Measurements from ENCODE around the gene LRRC8B.

LRRC8B gene

DNA sequence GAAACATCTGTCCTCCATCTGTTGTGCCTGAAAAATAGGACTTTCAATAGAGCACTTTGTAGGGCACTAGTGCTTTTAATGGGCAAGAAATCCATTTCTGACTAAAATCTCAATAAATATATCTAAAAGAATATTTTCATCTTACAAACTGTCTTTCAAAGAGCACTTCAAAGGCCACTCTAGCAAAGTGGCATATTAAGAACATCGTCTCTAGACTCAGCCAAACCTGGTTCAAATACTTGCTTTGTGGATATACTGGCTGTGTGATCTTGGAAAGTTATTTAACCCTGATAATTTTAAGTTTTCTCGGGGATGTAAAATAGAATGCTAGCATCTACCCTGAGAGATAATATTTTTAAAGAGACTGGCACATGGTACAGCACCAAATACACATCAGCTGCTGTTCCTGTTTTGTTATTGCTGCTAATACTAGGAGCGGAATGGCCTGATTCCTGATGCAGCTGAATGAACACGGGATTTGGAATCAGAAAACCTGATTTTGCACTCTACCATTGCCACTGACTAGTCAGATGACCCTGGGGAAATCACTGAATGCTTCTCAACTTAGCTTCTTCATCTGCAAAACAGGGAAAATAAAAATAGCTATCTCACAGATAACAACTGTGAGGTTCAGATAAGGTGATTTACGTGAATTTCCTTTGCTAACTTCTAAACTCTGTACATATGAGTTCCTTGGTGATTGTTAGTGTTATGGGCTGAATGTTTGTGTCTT lies 83.1 kb downstream of the LRRC8B start:
- ATAC-seq: no peak
- TF ChIP-seq OSR1 (CRISPR knock-in tag; IDR thresholded peaks at IDR 0.05) (no peak), TCF4 (CRISPR knock-in tag; IDR thresholded peaks at IDR 0.05; ENCODE audit: borderline replicate concordance) (no peak; the same call in 1 of the 2 replicates), CSDC2 (CRISPR knock-in tag; IDR thresholded peaks at IDR 0.05) (no peak), SNAI2 (CRISPR knock-in tag; IDR thresholded peaks at IDR 0.05) (no peak), ZNF8 (CRISPR knock-in tag; IDR thresholded peaks at IDR 0.05) (no peak), ISL1 (CRISPR knock-in tag; IDR thresholded peaks at IDR 0.05) (no peak)
- TF ChIP-seq, protein P1, sequence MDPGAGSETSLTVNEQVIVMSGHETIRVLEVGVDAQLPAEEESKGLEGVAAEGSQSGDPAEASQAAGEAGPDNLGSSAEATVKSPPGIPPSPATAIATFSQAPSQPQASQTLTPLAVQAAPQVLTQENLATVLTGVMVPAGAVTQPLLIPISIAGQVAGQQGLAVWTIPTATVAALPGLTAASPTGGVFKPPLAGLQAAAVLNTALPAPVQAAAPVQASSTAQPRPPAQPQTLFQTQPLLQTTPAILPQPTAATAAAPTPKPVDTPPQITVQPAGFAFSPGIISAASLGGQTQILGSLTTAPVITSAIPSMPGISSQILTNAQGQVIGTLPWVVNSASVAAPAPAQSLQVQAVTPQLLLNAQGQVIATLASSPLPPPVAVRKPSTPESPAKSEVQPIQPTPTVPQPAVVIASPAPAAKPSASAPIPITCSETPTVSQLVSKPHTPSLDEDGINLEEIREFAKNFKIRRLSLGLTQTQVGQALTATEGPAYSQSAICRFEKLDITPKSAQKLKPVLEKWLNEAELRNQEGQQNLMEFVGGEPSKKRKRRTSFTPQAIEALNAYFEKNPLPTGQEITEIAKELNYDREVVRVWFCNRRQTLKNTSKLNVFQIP (CRISPR knock-in tag; IDR thresholded peaks at IDR 0.05; ENCODE audit: borderline replicate concordance, low read depth): no peak

DNA sequence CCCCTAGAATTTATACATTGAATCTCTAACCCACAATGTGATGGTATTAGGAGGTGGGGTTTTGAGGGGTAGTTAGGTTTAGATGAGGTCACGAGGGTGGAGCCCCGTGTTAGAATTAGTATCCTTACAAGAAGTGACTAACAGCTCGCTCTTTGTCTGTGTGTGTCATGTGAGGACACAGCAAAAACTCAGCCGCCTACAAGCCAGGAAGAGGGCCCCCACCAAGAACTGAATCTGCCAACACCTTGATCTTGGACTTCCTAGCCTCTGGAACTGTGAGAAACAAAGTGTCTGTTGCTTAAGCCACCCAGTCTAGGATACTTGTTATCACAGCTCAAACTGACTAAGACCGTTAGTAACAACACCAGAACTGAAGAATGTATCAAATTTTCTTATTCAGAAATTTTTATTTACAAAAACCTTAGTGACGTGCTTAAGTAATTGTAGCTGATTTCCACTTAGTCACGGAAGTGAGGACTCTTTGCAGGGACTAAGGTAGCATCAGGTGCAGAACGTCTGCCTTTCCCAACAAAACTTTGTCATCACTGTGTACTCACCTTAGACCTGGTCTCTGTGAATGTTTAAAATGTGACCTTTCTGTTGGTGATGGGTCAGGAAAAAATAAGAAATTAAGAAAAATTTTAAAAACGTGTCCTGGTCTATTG lies 83.8 kb downstream of the LRRC8B start:
- TF ChIP-seq TCF4 (CRISPR knock-in tag; IDR thresholded peaks at IDR 0.05; ENCODE audit: borderline replicate concordance): no peak

DNA sequence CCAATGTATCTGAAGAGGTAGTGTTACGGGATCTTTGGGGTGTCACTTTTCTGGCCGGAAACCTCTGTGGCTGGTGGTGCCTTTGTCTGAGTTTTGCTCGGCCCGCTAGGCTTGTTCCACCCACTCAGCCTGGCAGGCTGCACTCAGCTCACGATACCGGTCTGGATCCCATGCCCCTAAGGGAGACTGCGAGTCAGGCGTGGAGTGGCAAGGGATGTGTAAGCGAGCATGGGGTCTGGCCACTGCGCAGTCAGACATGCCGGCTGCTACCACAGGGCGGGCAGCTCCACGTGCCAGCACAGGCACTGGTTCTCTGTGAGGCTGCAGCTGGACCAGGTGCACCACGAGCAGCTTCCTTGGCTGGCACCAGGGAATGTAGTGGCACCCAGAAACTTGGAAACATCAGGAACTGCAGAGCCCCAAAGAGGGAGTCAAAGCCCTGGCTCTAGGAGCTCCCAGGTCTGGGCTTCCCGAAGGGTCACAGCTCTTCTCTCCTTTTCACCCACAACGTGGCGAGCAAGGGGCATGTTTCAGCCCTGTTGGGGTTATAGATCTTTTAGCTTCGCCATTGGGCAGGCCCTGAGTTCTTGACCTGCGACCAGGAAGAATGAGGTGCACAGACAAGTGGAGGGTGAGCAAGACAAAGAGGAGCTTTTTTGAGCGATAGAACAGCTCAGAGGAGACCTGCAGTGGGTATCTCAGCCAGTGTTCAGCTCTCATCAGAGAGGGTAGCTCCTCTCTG lies 84.5 kb downstream of the LRRC8B start:
- TF ChIP-seq GLIS3 (CRISPR knock-in tag; IDR thresholded peaks at IDR 0.05): no peak
- TF ChIP-seq ZNF565 (CRISPR knock-in tag; conservative IDR thresholded peaks at IDR 0.05; ENCODE audit: low read depth): no peak
- no peak for TF ChIP-seq ARNTL (CRISPR knock-in tag; IDR thresholded peaks at IDR 0.05; ENCODE audit: borderline replicate concordance, low read depth)
- no peak for TF ChIP-seq OSR1 (CRISPR knock-in tag; IDR thresholded peaks at IDR 0.05)
- TF ChIP-seq, protein P1 (CRISPR knock-in tag; IDR thresholded peaks at IDR 0.05; ENCODE audit: borderline replicate concordance, low read depth): no peak
- no peak for TF ChIP-seq TOX (CRISPR knock-in tag; IDR thresholded peaks at IDR 0.05; ENCODE audit: borderline replicate concordance)
- TF ChIP-seq, protein P2, sequence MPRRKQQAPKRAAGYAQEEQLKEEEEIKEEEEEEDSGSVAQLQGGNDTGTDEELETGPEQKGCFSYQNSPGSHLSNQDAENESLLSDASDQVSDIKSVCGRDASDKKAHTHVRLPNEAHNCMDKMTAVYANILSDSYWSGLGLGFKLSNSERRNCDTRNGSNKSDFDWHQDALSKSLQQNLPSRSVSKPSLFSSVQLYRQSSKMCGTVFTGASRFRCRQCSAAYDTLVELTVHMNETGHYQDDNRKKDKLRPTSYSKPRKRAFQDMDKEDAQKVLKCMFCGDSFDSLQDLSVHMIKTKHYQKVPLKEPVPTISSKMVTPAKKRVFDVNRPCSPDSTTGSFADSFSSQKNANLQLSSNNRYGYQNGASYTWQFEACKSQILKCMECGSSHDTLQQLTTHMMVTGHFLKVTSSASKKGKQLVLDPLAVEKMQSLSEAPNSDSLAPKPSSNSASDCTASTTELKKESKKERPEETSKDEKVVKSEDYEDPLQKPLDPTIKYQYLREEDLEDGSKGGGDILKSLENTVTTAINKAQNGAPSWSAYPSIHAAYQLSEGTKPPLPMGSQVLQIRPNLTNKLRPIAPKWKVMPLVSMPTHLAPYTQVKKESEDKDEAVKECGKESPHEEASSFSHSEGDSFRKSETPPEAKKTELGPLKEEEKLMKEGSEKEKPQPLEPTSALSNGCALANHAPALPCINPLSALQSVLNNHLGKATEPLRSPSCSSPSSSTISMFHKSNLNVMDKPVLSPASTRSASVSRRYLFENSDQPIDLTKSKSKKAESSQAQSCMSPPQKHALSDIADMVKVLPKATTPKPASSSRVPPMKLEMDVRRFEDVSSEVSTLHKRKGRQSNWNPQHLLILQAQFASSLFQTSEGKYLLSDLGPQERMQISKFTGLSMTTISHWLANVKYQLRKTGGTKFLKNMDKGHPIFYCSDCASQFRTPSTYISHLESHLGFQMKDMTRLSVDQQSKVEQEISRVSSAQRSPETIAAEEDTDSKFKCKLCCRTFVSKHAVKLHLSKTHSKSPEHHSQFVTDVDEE (CRISPR knock-in tag; IDR thresholded peaks at IDR 0.05): no peak
- no peak for TF ChIP-seq ZNF70 (CRISPR knock-in tag; IDR thresholded peaks at IDR 0.05)
- no peak for TF ChIP-seq TCF4 (CRISPR knock-in tag; IDR thresholded peaks at IDR 0.05; ENCODE audit: borderline replicate concordance)
- TF ChIP-seq ZC3H10 (CRISPR knock-in tag; IDR thresholded peaks at IDR 0.05): no peak
- TF ChIP-seq ZFP30 (CRISPR knock-in tag; IDR thresholded peaks at IDR 0.05): no peak
- TF ChIP-seq ZFP3 (CRISPR knock-in tag; IDR thresholded peaks at IDR 0.05): no peak
- no peak for TF ChIP-seq PPARA (CRISPR knock-in tag; IDR thresholded peaks at IDR 0.05; ENCODE audit: borderline replicate concordance)
- TF ChIP-seq, protein P3, sequence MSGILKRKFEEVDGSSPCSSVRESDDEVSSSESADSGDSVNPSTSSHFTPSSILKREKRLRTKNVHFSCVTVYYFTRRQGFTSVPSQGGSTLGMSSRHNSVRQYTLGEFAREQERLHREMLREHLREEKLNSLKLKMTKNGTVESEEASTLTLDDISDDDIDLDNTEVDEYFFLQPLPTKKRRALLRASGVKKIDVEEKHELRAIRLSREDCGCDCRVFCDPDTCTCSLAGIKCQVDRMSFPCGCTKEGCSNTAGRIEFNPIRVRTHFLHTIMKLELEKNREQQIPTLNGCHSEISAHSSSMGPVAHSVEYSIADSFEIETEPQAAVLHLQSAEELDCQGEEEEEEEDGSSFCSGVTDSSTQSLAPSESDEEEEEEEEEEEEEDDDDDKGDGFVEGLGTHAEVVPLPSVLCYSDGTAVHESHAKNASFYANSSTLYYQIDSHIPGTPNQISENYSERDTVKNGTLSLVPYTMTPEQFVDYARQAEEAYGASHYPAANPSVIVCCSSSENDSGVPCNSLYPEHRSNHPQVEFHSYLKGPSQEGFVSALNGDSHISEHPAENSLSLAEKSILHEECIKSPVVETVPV (CRISPR knock-in tag; IDR thresholded peaks at IDR 0.05): no peak
- TF ChIP-seq, protein P4, sequence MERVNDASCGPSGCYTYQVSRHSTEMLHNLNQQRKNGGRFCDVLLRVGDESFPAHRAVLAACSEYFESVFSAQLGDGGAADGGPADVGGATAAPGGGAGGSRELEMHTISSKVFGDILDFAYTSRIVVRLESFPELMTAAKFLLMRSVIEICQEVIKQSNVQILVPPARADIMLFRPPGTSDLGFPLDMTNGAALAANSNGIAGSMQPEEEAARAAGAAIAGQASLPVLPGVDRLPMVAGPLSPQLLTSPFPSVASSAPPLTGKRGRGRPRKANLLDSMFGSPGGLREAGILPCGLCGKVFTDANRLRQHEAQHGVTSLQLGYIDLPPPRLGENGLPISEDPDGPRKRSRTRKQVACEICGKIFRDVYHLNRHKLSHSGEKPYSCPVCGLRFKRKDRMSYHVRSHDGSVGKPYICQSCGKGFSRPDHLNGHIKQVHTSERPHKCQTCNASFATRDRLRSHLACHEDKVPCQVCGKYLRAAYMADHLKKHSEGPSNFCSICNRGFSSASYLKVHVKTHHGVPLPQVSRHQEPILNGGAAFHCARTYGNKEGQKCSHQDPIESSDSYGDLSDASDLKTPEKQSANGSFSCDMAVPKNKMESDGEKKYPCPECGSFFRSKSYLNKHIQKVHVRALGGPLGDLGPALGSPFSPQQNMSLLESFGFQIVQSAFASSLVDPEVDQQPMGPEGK (CRISPR knock-in tag; IDR thresholded peaks at IDR 0.05; ENCODE audit: borderline replicate concordance): no peak
- no peak for TF ChIP-seq ESRRG (CRISPR knock-in tag; IDR thresholded peaks at IDR 0.05)
- TF ChIP-seq, protein P5, sequence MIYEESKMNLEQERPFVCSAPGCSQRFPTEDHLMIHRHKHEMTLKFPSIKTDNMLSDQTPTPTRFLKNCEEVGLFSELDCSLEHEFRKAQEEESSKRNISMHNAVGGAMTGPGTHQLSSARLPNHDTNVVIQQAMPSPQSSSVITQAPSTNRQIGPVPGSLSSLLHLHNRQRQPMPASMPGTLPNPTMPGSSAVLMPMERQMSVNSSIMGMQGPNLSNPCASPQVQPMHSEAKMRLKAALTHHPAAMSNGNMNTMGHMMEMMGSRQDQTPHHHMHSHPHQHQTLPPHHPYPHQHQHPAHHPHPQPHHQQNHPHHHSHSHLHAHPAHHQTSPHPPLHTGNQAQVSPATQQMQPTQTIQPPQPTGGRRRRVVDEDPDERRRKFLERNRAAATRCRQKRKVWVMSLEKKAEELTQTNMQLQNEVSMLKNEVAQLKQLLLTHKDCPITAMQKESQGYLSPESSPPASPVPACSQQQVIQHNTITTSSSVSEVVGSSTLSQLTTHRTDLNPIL (CRISPR knock-in tag; IDR thresholded peaks at IDR 0.05; ENCODE audit: low read depth): no peak
- no peak for TF ChIP-seq ISL1 (CRISPR knock-in tag; IDR thresholded peaks at IDR 0.05)
- no peak for TF ChIP-seq RARB (CRISPR knock-in tag; IDR thresholded peaks at IDR 0.05)
- no peak for TF ChIP-seq BACH2 (CRISPR knock-in tag; IDR thresholded peaks at IDR 0.05; ENCODE audit: borderline replicate concordance)
- ATAC-seq: no peak

More for the DNA sequence above, 83.8 kb downstream of the LRRC8B start:
- ATAC-seq: no peak

Data from SK-N-SH treated with all-trans-retinoic acid at 6 μM for 48 hours (cell line).